MG63 (cell line): ENCODE measurements around the gene AADACL2. TPM values are rescaled to one million over a fixed set of nuclear protein-coding genes. Genes with fewer than 3 reads are reported as not detected.
A peak's percentile ranks its signal among the peaks of the same experiment; 100 is the strongest.
"Not testable (repeated sequence)": the region's sequence is repeated elsewhere in the genome, so short reads cannot be mapped to it uniquely, and the experiment has no call there.

Source experiments
- DNase-seq: peaks from one replicate; pipeline ENCODE4 v3.0.0-alpha.2; 2020
- H3K27me3 ChIP-seq: fragments of 250-450 bp; sonication (Bioruptor Pico); 2 replicates; pipeline ENCODE4 v1.5.1; 2020; ENCODE audit warnings: mild to moderate bottlenecking, moderate library complexity
- H3K36me3 ChIP-seq: fragments of 250-450 bp; sonication (Bioruptor Pico); 2 replicates; pipeline ENCODE4 v1.5.1; 2020; ENCODE audit warnings: mild to moderate bottlenecking, moderate library complexity
- H3K4me3 ChIP-seq: fragments of 250-450 bp; sonication (Bioruptor Pico); 2 replicates; pipeline ENCODE4 v1.5.1; 2020; ENCODE audit warnings: mild to moderate bottlenecking, moderate library complexity
- H3K9me3 ChIP-seq: fragments of 250-450 bp; sonication (Bioruptor Pico); 2 replicates; pipeline ENCODE4 v1.5.1; 2020; ENCODE audit warnings: mild to moderate bottlenecking, moderate library complexity
- total RNA-seq: library from RNA; depleted of rRNA; stranded (reverse); fragments of >200 nt; shearing (Covaris generic); gene quantifications from 2 replicates; pipeline ENCODE4 v1.2.3, GENCODE V29; 2014; ENCODE audit warnings: low replicate concordance

AADACL2 gene
- total RNA-seq, 1 experiment from 2014 or later: not detected

GRCh38 chr3:151750181-151750580 is 16.5 kb downstream of the AADACL2 start:
- H3K9me3 ChIP-seq: 0 out of 2 replicates have a peak, but pooled peaks cover 2% of the 10 kb centered on the region
- H3K4me3 ChIP-seq: no peak overlapping the region
- DNase-seq: no peak
- H3K27me3 ChIP-seq: no peaks in the 10 kb centered on the region
- H3K36me3 ChIP-seq: no peaks in the 10 kb centered on the region

GRCh38 chr3:151750678-151751077 is 17.0 kb downstream of the AADACL2 start:
- Histone ChIP-seq H3K9me3 (0 out of 2 replicates have a peak, but pooled peaks cover 2% of the 10 kb centered on the region), H3K27me3 (no peaks in the 10 kb centered on the region), H3K36me3 (no peaks in the 10 kb centered on the region), H3K4me3 (no peak overlapping the region)
- no peak for DNase-seq

DNA sequence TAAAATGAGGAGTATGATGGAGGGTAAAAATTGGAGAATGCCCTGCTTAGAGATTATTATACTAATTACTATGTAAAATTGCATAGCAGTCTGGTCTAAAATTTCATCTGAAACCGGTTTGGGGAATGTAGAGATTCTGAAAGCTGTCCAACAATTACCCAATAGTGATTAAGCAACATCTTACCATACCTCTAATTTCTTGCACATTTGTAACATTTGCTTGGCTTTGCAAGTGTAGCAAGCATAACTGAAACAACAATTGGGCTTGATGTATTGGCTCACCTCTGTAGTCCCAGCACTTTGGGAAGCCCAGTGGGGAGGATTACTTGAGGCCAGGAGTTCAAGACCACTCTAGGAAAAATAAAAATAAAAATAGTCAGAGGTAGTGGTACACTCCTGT is 17.4 kb downstream of the AADACL2 start:
- Histone ChIP-seq H3K36me3 (no peaks in the 10 kb centered on the region), H3K27me3 (no peaks in the 10 kb centered on the region), H3K9me3 (0 out of 2 replicates have a peak, but pooled peaks cover 2% of the 10 kb centered on the region), H3K4me3 (no peak overlapping the region)
- DNase-seq: no peak

DNA sequence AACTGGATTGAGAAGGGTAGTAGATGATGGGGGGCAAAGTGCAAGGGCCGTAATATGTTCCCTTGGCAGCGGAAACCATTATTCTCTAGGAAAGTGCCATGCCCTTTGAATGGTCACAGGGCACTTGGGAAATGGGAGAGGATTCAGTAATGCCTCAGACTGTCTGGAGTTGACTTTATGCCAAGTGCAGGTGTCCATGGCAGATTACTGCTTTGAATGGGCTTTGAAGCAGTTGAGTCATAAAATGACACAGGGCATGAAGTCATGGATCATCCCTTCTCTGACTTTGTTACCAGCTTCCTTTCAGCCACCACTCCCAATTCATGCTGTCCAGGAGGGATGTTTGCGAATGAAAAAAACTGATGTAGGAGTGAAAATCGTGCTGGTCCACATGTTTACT is 20.1 kb downstream of the AADACL2 start:
- Histone ChIP-seq H3K9me3 (0 out of 2 replicates have a peak, but pooled peaks cover 1% of the 10 kb centered on the region), H3K36me3 (no peaks in the 10 kb centered on the region), H3K4me3 (no peak overlapping the region), H3K27me3 (no peaks in the 10 kb centered on the region)
- DNase-seq: no peak

GRCh38 chr3:151761581-151761980 is 27.9 kb downstream of the AADACL2 start:
- Histone ChIP-seq H3K9me3 (peaks cover 3% of the 10 kb centered on the region), H3K27me3 (no peaks in the 10 kb centered on the region)
- no peak for DNase-seq

DNA sequence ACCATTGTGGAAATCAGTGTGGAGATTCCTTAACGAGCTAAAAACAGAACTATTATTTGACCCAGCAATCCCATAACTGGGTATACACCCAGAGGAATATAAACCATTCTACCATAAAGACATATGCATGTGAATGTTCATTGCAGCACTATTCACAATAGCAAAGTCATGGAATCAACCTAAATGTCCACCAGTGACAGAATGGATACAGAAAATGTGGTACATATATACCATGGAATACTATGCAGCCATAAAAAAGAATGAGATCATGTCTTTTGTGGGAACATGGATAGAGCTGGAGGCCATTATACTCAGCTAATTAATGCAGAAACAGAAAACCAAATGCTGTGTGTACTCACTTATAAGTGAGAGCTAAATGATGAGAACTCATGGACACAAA is 31.0 kb downstream of the AADACL2 start:
- H3K27me3 ChIP-seq, H3K36me3 ChIP-seq, H3K4me3 ChIP-seq, H3K9me3 ChIP-seq, DNase-seq: not testable (repeated sequence)

More at GRCh38 chr3:151761581-151761980, 27.9 kb downstream of the AADACL2 start:
- no peaks in the 10 kb centered on the region for H3K36me3 ChIP-seq
- no peak overlapping the region for H3K4me3 ChIP-seq

DNA sequence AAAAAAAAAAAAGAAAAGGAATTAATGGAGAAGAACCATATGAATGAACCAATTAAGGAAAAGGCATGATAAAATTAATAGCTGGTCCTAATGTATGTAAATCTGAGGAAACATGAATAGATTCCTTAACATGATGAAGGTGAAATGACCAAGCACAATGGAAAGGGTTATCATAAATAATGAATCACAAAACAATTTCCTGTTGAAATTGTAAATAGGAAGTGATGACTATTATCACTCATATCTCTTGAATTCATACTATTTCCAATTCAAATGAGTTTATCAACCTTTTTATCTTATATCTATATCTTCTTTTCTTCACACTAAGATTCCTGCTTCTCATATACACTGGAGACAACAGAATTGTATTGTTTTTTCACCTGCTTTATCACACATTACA is 32.0 kb downstream of the AADACL2 start:
- Histone ChIP-seq H3K4me3 (no peak overlapping the region), H3K36me3 (no peaks in the 10 kb centered on the region), H3K9me3 (peaks cover 3% of the 10 kb centered on the region), H3K27me3 (no peaks in the 10 kb centered on the region)
- DNase-seq: no peak

GRCh38 chr3:151766454-151766853 is 32.7 kb downstream of the AADACL2 start:
- H3K4me3 ChIP-seq: no peak overlapping the region
- DNase-seq: no peak
- H3K9me3 ChIP-seq: peaks cover 3% of the 10 kb centered on the region
- H3K27me3 ChIP-seq: no peaks in the 10 kb centered on the region
- no peaks in the 10 kb centered on the region for H3K36me3 ChIP-seq

- no peak for DNase-seq
- no peaks in the 10 kb centered on the region for H3K36me3 ChIP-seq
- H3K4me3 ChIP-seq: no peak overlapping the region
- H3K27me3 ChIP-seq: no peaks in the 10 kb centered on the region
- H3K9me3 ChIP-seq: peaks cover 3% of the 10 kb centered on the region
These were observed 34.7 kb downstream of the AADACL2 start for GRCh38 chr3:151768393-151768930.

- no peak for DNase-seq
- Histone ChIP-seq H3K9me3 (peaks cover 3% of the 10 kb centered on the region), H3K4me3 (no peak overlapping the region), H3K36me3 (no peaks in the 10 kb centered on the region), H3K27me3 (no peaks in the 10 kb centered on the region)
These were observed 35.4 kb downstream of the AADACL2 start for GRCh38 chr3:151769175-151769574.

GRCh38 chr3:151770956-151771355 is 37.2 kb downstream of the AADACL2 start:
- Histone ChIP-seq H3K9me3 (no peaks in the 10 kb centered on the region), H3K36me3 (no peaks in the 10 kb centered on the region), H3K27me3 (no peaks in the 10 kb centered on the region), H3K4me3 (no peak overlapping the region)
- DNase-seq: peak; percentile 59

DNA sequence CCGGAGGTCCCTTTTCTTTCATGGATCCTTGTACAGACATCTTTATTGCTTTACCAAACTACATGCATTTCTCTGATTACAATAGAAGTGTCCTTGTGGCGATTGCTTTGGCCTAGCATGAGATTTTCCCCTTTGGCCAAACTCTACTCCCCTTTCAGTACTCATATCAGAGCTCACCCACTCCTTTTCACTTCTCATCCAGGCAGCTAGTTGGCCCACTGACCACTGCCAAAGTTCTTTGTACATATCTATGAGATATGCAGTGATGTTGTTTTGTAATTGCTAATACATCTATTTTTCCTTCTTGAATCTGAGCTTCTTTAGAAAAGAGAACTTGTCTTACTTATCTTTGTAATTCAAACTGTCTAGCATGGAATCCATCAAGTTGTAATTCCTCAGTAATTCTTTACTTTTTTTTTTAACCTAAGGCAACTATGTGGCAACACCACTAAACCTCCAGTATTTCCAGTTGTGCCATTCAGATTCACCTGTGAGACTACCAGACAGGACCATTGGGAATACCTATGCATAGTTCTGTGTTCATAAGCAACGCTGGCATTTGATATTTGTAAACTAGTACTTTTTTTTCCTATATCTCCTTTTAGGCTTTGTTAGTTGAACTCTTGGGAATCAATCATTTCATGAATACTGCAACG is 39.2 kb downstream of the AADACL2 start:
- DNase-seq: no peak
- no peaks in the 10 kb centered on the region for H3K27me3 ChIP-seq
- no peak overlapping the region for H3K4me3 ChIP-seq
- no peaks in the 10 kb centered on the region for H3K36me3 ChIP-seq
- no peaks in the 10 kb centered on the region for H3K9me3 ChIP-seq

- H3K9me3 ChIP-seq: no peaks in the 10 kb centered on the region
- H3K4me3 ChIP-seq: no peak overlapping the region
- H3K36me3 ChIP-seq: no peaks in the 10 kb centered on the region
- DNase-seq: no peak
- H3K27me3 ChIP-seq: no peaks in the 10 kb centered on the region
These were observed 40.5 kb downstream of the AADACL2 start for GRCh38 chr3:151774235-151774634.

DNA sequence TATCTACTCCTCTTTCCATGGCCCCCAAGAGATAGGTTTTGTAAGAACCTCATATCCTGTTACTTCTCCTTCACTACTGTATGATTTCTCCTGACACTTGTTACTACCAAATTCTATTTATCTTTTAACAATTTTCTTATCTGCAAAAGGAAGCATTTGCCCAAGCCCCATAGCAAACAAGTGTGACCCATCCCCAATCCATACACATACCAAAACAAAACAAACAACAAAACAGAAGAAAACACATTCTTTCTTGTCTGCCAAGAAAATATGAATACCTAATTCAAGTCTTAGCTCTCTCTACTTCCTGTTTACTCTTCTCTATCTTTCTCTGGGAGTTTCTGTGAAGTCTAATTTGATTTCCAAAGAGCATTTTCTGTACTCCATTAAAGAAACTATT is 41.2 kb downstream of the AADACL2 start:
- DNase-seq: no peak
- H3K36me3 ChIP-seq: no peaks in the 10 kb centered on the region

GRCh38 chr3:151775314-151776258 is 41.9 kb downstream of the AADACL2 start:
- H3K36me3 ChIP-seq: no peaks in the 10 kb centered on the region
- no peaks in the 10 kb centered on the region for H3K27me3 ChIP-seq
- no peak for DNase-seq
- no peak overlapping the region for H3K4me3 ChIP-seq
- H3K9me3 ChIP-seq: no peaks in the 10 kb centered on the region

More for the DNA sequence above, 41.2 kb downstream of the AADACL2 start:
- H3K9me3 ChIP-seq: no peaks in the 10 kb centered on the region
- H3K27me3 ChIP-seq: no peaks in the 10 kb centered on the region
- no peak overlapping the region for H3K4me3 ChIP-seq

DNA sequence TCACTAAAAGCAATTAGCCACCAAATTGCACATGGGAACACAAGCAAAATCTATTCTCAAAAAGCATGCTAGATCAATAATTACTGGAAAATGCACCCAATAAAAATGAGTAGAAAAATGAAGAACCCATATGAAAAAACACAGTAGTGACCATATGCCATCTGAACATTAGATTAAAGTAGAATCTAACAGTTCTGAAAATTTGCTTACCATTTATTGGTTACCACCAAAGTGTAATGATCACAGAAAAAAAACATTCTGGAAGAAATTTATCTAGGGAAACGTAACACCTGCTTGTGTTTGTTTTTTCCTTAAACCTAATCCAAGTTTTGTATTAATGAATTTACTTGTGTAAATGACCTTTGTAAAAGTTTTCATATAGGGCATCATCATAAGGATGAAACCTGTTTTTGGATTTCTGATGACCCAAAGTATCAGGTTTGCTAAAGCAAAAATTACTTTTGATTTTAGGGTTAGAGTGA is 42.6 kb downstream of the AADACL2 start:
- Histone ChIP-seq H3K9me3 (no peaks in the 10 kb centered on the region), H3K27me3 (no peaks in the 10 kb centered on the region), H3K4me3 (no peak overlapping the region), H3K36me3 (no peaks in the 10 kb centered on the region)
- no peak for DNase-seq

- Histone ChIP-seq H3K36me3 (no peaks in the 10 kb centered on the region), H3K4me3 (no peak overlapping the region), H3K27me3 (no peaks in the 10 kb centered on the region), H3K9me3 (no peaks in the 10 kb centered on the region)
- DNase-seq: no peak
These were observed 44.2 kb downstream of the AADACL2 start for GRCh38 chr3:151777880-151778279.
